Stimulated activated CD4-positive, alpha-beta T cell treated with anti-CD3 and anti-CD28 coated beads, TNF-alpha, amount 100 ng/mL, for 1 hour (primary cell): ENCODE measurements around the gene COL18A1.

ENCODE experiments used
- DNase-seq, 3 donors: peaks; one replicate each; pipeline ENCODE4 v3.0.0-alpha.2; 2020; ENCODE audit warnings: low read depth in 3 of 3, low spot score in 1 of 3

COL18A1 gene

DNA sequence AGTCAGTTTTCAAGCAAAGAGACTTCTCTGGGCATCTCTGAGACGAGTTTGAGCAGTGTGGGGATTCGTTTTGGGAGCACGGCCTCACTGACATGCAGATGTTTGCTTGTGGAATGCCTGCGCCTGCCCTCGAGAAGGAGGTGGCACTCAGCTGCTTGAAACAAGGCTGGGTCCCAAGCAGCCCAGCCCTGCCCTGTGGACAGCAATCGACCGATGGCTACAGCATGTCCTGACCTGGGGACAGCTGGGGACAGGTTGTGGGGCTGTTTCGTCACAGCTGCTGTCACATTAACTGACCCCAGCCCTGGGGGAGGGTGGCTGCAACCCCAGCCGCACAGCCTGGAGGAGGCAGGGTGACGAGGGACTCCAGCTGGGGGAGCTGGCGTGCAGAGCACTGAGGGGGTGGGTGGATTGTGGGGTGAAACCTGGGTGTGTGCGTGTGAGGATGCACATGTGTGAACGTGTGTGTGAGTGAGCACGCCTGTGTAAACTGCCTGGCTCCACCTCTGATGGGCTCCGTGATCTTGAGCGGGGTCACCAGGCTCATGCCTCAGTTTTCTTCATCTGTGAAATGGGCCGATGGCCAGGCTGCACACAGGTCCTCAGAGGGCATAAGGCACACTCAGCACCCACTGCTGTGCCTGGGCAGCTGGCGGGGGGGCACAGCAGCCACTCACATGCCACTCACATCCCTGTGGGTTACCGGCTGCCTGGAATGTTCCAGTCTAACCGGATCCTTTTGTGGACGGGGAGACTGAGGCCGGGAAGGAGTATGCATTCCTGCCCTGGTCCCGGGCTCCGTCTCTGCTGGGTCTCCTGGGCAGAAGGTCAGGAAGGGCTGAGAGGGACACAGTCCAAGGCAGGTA is 49.3 kb downstream of the COL18A1 start:
- no peak for DNase-seq

DNA sequence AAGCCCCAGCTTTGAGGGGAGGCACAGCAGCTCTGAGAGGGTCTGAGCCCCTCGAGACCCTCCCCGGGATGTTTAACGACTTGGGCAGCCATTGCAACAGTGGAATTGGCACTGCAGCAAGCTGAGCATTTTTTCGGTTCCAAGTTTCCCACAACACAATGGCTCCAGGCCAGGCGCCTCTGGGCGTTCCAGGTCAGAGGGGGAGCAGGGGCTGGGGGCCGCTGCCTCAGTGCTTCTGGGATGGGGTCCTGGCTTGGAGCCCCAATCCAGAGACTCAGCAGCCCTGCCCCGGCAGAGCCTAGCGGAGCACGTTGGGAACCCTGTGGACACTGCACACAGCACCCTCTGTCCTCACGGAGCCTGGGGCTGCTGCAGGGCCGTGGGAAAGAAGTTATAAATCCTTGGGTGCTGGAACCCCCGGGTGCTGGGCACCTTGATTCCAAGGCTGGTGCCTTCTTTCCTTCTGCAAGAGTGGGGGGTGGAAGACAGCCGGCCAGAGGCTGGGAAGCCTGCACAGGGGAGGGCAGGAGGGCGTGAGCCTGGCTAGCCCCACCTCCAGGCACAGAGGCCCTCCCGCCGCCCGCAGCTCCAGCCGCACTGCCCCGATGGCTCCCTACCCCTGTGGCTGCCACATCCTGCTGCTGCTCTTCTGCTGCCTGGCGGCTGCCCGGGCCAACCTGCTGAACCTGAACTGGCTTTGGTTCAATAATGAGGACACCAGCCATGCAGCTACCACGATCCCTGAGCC is 50.1 kb downstream of the COL18A1 start:
- no peak for DNase-seq

DNA sequence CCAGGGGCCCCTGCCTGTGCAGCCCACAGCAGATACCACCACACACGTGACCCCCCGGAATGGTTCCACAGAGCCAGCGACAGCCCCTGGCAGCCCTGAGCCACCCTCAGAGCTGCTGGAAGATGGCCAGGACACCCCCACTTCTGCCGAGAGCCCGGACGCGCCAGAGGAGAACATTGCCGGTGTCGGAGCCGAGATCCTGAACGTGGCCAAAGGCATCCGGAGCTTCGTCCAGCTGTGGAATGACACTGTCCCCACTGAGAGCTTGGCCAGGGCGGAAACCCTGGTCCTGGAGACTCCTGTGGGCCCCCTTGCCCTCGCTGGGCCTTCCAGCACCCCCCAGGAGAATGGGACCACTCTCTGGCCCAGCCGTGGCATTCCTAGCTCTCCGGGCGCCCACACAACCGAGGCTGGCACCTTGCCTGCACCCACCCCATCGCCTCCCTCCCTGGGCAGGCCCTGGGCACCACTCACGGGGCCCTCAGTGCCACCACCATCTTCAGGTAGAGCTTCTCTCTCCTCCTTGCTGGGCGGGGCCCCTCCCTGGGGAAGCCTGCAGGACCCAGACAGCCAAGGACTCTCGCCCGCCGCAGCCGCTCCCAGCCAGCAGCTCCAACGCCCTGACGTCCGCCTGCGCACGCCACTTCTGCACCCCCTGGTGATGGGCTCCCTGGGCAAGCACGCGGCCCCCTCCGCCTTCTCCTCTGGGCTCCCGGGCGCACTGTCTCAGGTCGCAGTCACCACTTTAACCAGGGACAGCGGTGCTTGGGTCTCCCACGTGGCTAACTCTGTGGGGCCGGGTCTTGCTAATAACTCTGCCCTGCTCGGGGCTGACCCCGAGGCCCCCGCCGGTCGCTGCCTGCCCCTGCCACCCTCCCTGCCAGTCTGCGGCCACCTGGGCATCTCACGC is 51.0 kb downstream of the COL18A1 start:
- no peak for DNase-seq

DNA sequence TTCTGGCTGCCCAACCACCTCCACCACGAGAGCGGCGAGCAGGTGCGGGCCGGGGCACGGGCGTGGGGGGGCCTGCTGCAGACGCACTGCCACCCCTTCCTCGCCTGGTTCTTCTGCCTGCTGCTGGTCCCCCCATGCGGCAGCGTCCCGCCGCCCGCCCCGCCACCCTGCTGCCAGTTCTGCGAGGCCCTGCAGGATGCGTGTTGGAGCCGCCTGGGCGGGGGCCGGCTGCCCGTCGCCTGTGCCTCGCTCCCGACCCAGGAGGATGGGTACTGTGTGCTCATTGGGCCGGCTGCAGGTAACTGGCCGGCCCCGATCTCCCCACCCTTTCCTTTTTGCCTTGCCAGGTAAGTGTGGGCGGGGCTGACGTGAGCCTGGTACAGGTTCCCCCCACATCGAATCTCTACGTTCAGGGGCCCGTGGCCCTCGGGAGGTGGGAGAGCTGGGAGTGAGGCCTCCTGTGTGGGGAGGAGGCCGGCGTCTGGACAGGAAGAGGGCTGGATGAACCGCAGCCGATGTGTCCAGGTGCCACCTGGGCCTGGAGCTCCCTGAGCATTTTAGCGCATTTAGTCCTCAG is 51.7 kb downstream of the COL18A1 start:
- no peak for DNase-seq

DNA sequence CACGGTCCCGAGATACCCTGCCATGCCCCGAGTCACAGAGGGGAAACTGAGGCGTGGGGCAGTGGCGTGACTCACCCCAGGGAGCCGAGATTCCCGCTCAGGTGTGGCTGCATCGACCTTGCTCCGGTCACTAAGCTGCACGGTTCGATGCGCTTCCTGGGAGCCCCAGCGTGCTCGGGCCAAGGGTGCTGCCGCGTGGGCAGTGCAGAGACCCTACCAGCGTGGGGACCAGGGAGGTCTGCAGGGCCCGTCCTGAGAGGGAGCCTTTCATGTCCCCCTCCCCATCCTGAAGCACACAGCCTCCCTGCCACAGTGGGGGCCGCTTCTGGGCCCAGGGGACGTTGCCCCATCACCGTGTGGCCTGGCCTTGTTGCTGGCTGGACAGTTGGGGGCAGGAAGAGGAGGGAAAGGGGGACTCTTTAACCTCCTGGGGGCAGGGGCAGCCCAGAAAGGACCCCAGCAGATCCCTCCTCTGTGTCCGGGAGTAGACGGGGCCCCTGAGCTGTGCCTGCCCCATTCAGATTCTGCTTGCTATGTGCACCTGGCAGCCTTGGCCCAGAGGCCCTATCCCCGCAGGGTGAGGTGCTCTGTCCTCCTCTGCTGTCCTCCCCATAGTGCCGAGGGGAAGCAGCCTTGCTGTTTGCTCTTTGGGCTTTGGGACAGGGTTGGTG is 52.3 kb downstream of the COL18A1 start:
- no peak for DNase-seq

DNA sequence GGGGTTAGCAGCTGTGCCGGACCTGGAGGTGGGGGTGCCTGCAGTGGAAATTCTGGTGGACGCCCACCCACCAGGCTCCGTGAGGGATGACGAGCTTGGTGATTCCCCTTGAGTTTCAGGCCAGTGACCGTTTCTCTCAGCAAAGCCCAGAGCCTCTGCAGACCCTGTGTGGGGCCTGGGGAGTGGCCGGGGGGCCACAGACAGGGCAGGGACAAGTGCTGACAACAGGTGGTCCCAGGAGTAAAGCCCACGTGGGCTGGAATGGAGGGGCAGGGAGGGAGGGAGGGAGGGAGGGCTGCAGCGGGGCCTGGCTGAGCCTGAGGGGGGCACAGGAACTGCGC is 52.8 kb downstream of the COL18A1 start:
- DNase-seq: no peak

DNA sequence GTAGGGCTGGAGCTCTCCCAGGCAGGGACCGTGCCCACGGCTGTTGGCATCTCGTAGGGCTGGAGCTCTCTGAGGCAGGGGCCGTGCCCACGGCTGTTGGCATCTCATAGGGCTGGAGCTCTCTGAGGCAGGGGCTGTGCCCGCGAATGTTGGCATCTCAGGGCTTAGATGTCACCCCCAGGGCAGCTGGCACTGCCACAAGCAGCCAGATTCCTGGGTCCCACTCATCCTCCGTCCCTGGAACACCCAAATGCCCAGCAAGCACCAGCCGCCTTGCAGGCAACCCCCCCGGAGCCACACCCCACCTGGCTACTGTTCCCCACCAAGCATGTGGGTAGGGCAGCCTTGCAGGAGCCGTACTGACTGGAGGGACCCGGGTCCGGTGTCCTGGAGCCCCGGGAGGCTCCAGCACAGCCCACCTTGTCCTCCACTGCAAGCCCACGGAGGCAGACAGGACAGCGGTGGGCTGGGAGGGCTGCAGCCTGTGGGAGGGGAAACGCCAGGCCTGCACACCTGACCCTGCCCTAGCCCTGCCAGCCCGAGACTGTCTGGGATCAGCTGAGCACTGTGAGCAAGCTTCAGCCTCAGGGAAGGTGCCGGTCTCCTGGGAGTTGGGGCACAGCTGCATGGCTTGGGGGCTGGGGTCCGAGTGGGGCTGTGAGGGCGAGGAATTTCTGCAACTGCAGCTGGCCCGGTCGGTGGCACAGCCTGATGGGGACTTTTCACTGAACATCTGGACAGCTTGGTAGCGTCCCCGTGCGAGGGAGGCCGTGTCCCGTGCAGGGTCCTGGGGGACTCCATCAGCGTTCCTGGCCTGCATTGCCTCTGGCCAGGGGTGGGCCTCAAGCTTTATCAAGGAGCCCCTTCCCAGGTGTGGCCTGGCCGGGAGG is 53.6 kb downstream of the COL18A1 start:
- no peak for DNase-seq

DNA sequence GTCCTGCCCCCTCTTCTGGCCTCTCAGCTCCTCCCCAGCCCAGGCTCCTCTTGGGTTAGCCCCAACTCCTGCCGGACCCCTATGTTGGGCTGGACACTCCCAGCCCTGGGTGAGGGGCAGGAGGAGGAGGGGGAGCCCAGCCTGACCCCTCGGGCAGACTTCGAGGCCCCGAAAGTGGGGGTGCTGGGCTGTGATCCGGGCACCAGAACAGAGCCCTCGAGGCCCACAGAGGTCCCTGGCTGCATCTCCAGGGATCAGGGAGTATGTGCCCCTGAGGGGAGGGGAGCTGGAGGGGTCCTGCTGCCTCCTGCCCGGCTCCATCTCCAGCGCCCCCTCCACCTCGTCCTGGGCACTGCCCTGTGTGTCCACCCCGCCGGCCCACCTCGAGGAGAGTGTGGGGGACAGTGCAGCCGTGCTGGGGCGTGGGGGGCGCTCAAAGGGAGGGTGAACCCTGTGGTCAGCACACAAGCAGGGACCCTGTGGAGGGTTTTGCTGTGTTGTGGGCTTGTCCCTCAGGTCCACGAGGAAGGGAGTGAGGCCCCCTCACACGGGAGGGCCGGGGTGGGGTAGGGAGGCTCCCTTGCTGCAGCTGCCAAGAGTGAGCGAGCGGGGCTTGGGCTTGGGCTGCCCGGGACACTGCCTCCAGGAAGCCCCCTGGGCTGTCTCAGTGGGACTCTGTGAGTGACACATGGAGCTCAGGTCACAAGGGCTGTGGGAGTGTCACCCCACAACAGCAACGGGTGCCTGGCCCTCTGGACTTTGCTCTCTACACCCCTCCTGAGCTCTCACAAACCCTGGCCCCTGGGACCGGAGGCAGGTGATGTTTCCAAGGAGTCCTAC is 54.4 kb downstream of the COL18A1 start:
- no peak for DNase-seq

DNA sequence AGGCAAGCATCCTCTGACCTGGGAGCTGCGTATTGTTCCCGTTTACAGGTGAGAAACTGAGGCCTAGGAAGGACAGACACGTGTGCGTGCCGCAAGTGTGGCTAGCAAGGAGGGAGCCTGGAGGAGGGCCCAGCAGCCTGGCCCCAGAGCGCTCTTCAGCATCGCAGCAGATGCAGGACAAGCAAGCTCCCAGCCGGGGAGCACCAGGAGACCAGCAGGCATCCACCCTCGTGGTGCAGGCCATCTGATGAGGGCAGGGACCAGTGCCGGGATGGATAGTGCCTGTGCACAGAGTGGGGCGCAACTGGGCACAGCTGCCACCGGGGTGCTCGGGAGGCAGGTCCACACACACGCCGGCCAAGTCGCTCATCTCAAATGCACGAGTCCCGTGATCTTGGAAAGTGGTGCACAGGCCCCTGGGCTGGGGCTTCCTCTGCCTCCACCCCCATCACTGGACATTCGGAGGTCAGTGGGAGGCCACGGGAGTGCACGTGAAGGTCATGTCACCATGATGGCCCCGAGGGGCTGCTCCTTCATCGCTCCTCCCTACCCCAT is 55.1 kb downstream of the COL18A1 start:
- DNase-seq: no peak

DNA sequence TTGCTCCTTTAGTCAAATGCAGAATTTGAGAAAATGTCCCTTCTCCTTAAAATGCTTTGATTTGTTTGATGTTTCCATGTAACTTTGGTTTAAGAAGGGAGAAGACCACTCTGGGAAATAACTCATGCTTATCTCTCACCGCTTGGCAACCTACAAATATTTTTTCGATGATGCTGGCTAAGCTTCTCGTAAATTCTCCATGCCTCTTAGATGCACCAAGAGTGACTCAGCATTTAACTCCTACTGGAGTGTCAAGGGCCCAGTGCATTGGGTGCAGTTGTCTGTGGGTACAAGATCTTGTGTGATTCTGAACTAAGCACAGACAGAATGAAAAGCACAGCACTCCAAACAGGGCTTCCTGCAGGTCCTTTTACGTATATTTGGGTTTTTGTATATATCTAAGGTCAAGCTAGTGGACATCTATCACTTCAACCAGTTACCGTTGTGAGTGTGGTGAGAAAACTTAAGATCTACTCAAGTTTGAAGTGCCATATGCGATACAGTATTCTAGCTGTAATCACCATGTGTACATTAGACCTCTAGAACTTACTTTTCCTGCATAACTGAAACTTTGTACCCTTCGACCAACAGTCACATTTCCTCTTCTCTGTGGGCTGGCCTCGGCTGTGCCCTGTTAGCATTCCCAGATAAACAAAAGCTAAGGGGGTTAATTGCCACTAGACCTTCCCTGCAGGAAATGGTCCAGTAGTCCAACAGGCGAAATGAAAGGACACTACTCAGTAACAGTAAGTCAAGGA is 55.8 kb downstream of the COL18A1 start:
- no peak for DNase-seq

DNA sequence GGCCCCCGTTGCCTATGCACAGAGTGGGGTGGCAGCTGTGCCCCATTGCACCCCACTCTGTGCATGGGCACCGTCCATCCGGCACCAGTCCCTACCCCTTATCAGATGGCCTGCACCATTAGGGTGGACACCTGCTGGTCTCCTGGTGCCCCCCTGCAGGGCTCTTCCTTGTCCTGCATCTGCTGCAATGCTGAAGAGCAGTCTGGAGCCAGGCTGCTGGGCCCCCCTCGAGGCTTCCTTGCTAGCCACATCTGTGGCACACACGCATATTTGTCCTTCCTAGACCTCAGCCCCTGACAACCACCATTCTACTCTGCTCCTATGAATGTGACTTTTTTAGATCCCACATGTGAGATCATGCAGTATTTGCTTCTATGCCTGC is 56.4 kb downstream of the COL18A1 start:
- DNase-seq: no peak

DNA sequence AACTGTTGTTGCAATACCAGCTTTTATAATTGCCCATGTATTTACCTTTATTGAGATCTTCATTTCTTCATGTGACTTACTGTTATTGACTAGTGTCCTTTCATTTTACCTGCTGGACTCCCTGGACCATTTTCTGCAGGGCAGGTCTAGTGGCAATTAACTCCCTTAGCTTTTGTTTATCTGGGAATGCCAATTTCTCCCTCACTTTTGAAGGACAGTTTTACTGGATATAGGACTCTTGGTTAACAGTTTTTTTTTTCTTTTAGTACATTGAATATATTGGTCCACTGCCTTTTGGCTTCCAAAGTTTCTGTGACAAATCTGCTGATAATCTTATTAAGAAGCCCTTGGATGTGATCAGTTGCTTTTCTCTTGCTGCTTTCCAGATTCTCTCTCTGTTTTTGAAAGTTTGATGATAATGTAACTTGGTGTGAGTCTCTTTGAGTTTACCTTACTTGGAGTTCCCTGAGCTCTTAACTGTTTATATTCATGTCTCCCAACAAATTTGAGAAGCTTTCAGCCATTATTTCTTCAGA is 56.9 kb downstream of the COL18A1 start:
- no peak for DNase-seq

DNA sequence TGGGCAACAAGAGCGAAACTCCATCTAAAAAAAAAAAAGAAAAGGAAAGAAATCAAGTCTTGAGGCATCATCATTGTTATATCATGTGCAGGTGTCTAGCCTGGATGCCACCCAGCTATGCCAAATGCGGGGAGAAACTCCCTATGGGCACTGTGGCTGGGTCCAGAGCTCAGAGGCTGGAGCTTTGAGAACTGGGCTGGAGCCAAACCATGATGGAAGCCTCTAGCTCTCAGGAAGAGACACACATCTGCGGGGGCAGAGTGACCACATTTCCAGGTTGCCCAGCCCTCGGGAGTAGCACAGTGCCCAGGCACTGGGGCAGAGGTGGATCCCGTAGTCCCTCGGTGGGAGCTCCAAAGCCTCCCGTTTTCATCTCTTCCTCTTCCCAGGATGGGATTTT is 58.9 kb downstream of the COL18A1 start:
- no peak for DNase-seq

DNA sequence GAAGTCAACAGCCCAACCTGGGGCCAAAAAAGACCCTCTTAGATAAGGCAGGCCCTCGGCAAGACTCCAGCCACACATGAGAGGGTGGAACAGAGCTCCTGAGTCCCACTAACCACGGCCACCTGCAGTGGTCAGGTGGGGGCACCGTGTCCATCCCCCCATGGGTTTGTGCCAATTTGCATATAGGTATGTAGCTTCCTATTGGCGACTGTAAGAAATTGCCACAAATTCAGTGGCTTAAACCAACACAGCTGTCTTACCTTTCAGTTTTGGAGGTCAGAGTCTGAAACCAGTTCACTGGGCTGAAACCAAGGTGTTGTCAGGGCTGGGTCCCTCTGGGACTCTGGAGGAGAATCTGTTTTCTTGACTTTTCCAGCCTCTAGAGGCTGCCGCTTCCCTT is 59.3 kb downstream of the COL18A1 start:
- no peak for DNase-seq

DNA sequence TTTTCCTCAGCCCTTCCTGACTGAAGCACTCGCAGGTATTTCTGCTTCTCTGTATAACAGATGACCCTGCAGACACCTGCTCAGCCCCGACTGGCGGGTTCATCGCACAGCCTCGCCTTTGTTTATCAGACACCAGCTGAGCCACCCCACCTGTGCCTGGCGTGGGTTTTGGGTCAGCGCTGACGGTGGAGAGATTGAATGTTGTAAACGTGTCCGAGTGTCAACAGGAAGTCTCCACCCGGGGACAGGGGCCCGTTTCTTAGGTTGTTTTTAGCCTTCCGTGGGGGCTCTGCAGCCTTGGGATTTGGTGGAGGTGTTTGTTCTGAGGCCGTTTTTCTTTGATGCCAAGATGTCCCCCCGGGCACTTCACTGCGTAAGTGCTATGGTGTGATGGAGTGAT is 60.1 kb downstream of the COL18A1 start:
- no peak for DNase-seq

DNA sequence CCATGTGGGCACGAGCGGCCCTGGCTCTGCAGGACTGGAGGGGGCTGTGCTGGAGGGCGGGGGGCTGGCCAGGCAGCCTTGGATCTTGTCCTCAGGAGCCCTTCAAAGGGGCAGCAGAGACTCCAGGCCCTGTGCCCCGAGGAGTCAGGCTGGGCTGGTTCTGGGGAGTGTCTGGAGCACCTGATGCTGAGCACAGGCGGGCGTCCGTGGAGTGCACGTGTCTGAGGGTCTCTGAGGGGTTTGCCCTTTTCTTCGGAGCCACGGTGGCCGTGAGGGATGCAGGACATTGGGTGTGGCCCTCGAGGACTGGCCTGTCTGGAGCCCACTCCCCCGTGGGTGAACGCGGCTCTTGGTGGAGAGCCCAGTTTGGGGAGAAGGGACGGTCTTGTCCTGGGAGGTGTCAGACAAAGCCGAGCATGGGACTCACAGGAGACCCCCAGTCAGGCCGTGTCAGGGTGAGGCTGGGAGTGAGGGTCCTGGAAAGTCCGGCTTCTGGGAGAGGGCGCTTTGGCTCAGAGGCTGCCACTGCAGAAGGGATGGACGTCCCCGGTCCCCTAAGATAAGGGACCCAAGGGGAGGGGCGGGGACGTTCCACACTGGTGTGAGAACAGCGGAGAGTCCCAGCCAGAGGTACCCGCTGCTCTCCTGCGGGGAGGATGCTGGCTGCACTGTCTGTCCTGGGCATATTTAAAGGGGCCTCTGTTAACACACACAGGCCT is 60.8 kb downstream of the COL18A1 start:
- no peak for DNase-seq
